ENCODE data around the gene ZBTB38. TPM values are rescaled to one million over a fixed set of nuclear protein-coding genes. Genes with fewer than 3 reads are reported as not detected.

ZBTB38 gene
- total RNA-seq, 3 donors from 2014 or later, result 96.0 to 153 (median 144) TPM

DNA sequence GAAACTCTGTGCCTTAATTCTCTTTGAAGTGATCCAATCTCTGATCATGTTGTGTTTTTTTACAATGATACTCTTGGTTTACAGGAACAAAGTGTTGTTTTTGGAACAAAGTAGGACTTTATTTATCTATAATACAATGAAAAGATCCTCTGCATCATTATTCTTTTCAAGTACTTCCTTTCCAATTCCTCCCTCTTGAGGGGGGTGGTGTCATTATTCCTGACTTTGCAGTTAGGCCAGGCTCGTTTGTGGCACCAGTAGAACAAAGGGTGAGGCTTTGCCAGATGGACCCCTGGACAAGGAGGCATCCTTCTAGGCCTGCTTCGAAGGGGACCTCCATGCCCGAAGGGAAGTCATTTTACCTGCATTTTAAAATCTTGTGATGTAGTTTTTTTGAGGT lies 41.7 kb upstream of the ZBTB38 start:
- no peaks in the 10 kb centered on the region for H3K9me3 ChIP-seq

DNA sequence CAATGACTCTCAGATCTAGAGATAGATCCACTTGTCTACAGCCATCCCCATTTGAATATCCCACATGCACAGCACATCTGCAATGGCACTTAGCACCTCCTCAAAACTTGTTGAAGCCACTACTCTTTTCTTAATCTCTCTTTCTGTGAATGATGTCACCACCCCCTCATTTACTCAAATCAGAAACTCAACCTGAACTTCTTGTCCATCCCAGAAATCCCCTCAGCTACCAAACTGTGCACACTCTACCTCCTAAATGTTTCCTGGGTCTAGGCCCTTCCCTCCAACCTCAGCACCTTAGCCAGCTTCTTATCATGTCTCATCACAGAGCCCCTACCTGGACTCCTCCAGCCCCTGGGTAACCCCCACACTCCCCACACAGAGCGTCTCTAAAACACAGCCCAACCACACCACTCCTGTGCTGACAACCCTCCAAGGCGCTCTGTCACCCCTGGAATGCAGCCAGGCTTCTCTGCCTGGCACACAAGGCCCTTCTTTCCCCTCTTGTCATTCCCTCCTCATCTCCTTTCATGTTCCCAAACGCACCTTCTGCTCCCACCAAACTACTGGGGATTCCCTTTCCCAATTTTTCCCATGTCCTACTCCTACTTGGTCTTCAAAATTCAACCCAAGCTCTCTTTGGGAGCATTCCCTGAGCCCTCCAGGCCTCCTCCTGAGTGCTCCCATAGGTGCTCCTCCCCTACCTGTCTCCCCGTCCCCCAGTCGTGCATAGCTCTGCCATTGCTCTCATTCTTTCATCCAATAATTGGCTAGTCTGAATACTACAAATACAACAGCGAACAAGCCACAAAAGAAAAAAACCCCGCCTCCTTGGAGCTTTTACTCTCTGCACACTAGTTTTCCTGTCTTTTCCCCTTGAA lies 39.8 kb upstream of the ZBTB38 start:
- peaks cover 31% of the 10 kb centered on the region for H3K4me1 ChIP-seq (ENCODE audit: low read depth)
- H3K4me3 ChIP-seq, result no peak overlapping the region
- TF ChIP-seq, protein P1, sequence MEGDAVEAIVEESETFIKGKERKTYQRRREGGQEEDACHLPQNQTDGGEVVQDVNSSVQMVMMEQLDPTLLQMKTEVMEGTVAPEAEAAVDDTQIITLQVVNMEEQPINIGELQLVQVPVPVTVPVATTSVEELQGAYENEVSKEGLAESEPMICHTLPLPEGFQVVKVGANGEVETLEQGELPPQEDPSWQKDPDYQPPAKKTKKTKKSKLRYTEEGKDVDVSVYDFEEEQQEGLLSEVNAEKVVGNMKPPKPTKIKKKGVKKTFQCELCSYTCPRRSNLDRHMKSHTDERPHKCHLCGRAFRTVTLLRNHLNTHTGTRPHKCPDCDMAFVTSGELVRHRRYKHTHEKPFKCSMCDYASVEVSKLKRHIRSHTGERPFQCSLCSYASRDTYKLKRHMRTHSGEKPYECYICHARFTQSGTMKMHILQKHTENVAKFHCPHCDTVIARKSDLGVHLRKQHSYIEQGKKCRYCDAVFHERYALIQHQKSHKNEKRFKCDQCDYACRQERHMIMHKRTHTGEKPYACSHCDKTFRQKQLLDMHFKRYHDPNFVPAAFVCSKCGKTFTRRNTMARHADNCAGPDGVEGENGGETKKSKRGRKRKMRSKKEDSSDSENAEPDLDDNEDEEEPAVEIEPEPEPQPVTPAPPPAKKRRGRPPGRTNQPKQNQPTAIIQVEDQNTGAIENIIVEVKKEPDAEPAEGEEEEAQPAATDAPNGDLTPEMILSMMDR (IDR thresholded peaks at IDR 0.05), result no peak
- ATAC-seq (no peak), DNase-seq (no peak)
- intact Hi-C loops (cut with DNase I, micrococcal nuclease), result no loop called here
- peaks cover 3% of the 10 kb centered on the region for H3K36me3 ChIP-seq (ENCODE audit: low read depth)
- H3K9me3 ChIP-seq, result no peaks in the 10 kb centered on the region

More for the DNA sequence above, 41.7 kb upstream of the ZBTB38 start:
- TF ChIP-seq, protein P1 (IDR thresholded peaks at IDR 0.05), result no peak
- Histone ChIP-seq H3K4me1 (ENCODE audit: low read depth) (peaks cover 18% of the 10 kb centered on the region), H3K36me3 (ENCODE audit: low read depth) (peaks cover 3% of the 10 kb centered on the region), H3K4me3 (no peak overlapping the region)
- intact Hi-C loops (cut with DNase I, micrococcal nuclease), result no loop called here
- ATAC-seq, result peak; percentile 7
- DNase-seq, result no peak

DNA sequence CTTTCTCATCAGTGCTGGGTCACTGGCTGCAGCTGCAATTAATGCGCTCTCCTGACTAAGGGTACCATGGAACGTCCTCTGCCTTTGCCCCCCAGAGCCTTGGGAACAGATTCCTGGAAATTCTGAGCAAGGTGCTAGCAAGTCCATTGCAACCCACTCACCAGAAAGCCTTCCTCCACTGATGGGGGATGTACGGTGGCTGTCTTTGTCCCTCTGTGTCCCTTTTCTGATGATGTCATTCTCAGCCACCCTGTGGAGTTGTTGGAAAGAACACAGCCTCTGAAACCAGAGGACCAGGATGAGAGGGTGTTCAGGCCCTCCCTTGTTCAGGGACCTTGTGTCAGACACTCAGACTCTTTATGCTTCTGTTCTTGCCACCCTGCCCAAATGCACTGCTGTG lies 38.1 kb upstream of the ZBTB38 start:
- TF ChIP-seq, protein P1 (IDR thresholded peaks at IDR 0.05), result no peak
- Histone ChIP-seq H3K4me3 (no peak overlapping the region), H3K4me1 (ENCODE audit: low read depth) (peaks cover 31% of the 10 kb centered on the region), H3K36me3 (ENCODE audit: low read depth) (peaks cover 3% of the 10 kb centered on the region), H3K9me3 (no peaks in the 10 kb centered on the region)
- no peak for DNase-seq
- no peak for ATAC-seq
- intact Hi-C loops (cut with DNase I, micrococcal nuclease), result no loop called here

DNA sequence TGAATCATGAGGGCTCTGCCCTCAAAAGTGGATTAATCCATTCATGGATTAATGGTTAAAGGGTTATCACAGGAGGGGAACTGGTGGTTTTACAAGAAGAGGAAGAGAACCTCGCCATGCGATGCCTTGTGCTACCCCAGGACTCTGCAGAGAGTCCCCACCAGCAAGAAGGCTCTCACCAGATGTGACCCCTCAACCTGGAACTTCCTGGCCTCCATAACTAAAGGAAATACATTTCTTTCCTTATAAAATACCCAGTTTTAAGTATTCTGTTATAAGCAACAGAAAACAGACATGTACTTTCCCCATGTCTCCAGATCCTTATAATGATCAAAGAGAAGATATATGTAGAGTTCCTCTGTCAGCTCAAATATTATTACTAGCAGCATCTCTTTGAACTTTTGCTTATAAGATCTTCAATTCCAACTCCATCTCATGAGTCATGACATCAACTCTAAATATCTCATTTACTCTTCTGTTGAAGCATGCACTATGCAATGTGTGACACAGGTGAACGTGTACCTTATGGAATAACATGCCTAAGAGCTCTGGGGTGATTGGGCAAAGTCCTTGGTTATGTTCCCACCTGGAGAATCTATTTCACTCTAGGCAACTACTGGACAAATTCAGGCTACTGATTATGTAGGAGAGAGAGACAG lies 37.5 kb upstream of the ZBTB38 start:
- no peak overlapping the region for H3K4me3 ChIP-seq
- peaks cover 3% of the 10 kb centered on the region for H3K36me3 ChIP-seq (ENCODE audit: low read depth)
- TF ChIP-seq, protein P1 (IDR thresholded peaks at IDR 0.05), result no peak
- intact Hi-C loops (cut with DNase I, micrococcal nuclease), result no loop called here
- peaks cover 31% of the 10 kb centered on the region for H3K4me1 ChIP-seq (ENCODE audit: low read depth)
- ATAC-seq, result peak; percentile 2
- no peaks in the 10 kb centered on the region for H3K9me3 ChIP-seq
- DNase-seq, result no peak

DNA sequence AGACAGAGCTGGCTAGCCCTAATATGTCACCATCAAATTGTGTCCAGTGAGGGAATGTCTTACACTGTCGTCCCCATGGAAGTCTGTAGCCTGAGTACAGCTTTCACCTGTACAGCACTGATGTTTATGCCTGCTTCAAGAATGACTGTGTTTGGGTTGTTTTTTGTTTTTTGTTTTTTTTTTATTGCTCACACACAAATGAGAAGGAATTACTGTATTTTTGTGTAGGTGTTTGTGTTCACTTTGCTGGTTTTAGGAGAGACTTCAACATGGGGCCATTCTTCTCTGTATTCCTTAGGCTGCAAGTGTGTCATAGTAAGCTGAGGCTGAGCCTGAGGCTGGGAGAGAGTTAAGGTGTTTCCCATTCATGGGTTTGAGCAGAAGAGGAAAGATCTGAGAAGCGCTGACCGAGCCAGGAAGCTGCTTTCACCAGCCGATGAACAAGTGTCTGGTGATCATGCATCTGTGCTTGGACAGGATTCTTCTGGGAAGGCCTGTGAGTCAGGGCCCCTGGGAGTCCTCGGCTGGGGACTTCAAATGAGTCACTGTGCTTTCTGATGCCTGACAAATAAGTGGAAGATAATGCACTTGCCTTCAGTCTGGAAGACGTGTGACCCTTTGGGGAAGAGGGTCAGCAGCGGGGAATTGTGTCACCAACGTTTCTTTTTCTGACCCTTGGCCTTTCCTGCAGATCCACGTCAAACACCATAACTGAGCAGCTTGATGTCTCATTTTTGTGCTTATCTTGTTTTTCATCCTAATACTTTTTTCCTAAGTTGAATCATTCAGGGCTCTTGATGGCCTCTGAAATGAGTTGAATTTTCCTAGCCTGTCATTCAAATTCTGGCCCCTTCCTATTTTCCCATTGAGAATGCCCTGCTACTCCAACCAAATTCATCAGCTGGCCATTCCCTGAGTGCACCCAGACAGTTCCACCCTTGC lies 36.7 kb upstream of the ZBTB38 start:
- DNase-seq (peak in 2 of 3 donors; percentile 42 to 60), ATAC-seq (peak; percentile 62)
- intact Hi-C loops (cut with DNase I, micrococcal nuclease), result no loop called here
- Histone ChIP-seq H3K36me3 (ENCODE audit: low read depth) (peaks cover 3% of the 10 kb centered on the region), H3K9me3 (no peaks in the 10 kb centered on the region), H3K4me3 (no peak overlapping the region), H3K4me1 (ENCODE audit: low read depth) (peaks cover 27% of the 10 kb centered on the region)
- TF ChIP-seq, protein P1 (IDR thresholded peaks at IDR 0.05), result no peak
